Measurements from ENCODE around the gene EDAR. TPM values are rescaled to one million over a fixed set of nuclear protein-coding genes. Genes with fewer than 3 reads are reported as not detected.

EDAR gene
- total and polyA plus RNA-seq, 10 of the 15 experiments (the other 5 are each of a cell fraction or from before 2014, with no cell fraction given): 0.04 TPM; not detected in 9

- ChIA-PET POLR2A (no interaction called here), RAD21 (ENCODE audit: unreplicated experiment) (no interaction called here), CTCF (no interaction called here), SMC1A (ENCODE audit: uncharacterized antibody, unreplicated experiment) (interaction anchor here (1.2 kb wide), 1 partner anchor 11 kb away, joined by 3 read pairs; no protein-coding TSS in a partner anchor)
- no TSS peak for BruUV-seq (replicated peaks)
- Histone ChIP-seq H4K20me1 (ENCODE audit: control insufficient read depth, insufficient read depth) (no peaks in the 10 kb centered on the region), H3K79me2 (ENCODE audit: control insufficient read depth, insufficient read depth, low read length) (no peaks in the 10 kb centered on the region), H3K27ac (ENCODE audit: control insufficient read depth, insufficient read depth) (no peak overlapping the region), H3K36me3 (ENCODE audit: control insufficient read depth in 2 of 2, insufficient read depth in 2 of 2, low read length in 1 of 2) (peaks cover 2 to 4% of the 10 kb centered on the region in 2 experiments; a peak in 2 of 4 replicates), H3K27me3 (replicated peaks in 1 of 2; ENCODE audit: control insufficient read depth in 2 of 2, insufficient read depth in 2 of 2, low read length in 1 of 2) (no peaks in the 10 kb centered on the region), H3K9me3 (replicated peaks; ENCODE audit: control insufficient read depth, insufficient read depth, low read length) (no peaks in the 10 kb centered on the region), H2AFZ (ENCODE audit: control insufficient read depth, low read depth, low read length) (no peak overlapping the region), H3K4me1 (ENCODE audit: control insufficient read depth, insufficient read depth, low read length) (no peaks in the 10 kb centered on the region), H3K9ac (ENCODE audit: control insufficient read depth, insufficient read depth, low read length) (no peak overlapping the region), H3K4me3 (no peak overlapping the region), H3K4me2 (ENCODE audit: control insufficient read depth, insufficient read depth) (no peak overlapping the region)
- WGBS (ENCODE audit: insufficient coverage, insufficient replicate concordance, low lambda C conversion rate, missing lambda C conversion rate): 100% methylated on average over 3 of the region's 3 CpGs
- ATAC-seq (no peak), DNase-seq (ENCODE audit: low read depth, low spot score) (no peak), FAIRE-seq (no peak)
- in situ Hi-C loops (cut with MboI): no loop called here
- intact Hi-C loops (cut with micrococcal nuclease; ENCODE audit: unreplicated experiment): no loop called here
- TF ChIP-seq MLLT1 (IDR thresholded peaks at IDR 0.05) (no peak), SRF (IDR thresholded peaks at IDR 0.05; ENCODE audit: low read depth in 2 of 2, low read length in 2 of 2) (no peak), MAX (IDR thresholded peaks at IDR 0.05; ENCODE audit: low read depth, low read length) (no peak), SIX5 (IDR thresholded peaks at IDR 0.05; ENCODE audit: low read depth, low read length, severe bottlenecking) (no peak), CBFB (IDR thresholded peaks at IDR 0.05; ENCODE audit: low read depth) (no peak), CUX1 (IDR thresholded peaks at IDR 0.05; ENCODE audit: insufficient replicate concordance, low read depth, low read length) (no peak), SMAD5 (IDR thresholded peaks at IDR 0.05; ENCODE audit: low read depth) (no peak), RBBP5 (conservative IDR thresholded peaks at IDR 0.05) (no peak), ZBTB4 (CRISPR knock-in tag; IDR thresholded peaks at IDR 0.05) (no peak), ASH2L (IDR thresholded peaks at IDR 0.05; ENCODE audit: borderline replicate concordance, low read depth) (no peak), PAX8 (IDR thresholded peaks at IDR 0.05) (no peak), IRF5 (IDR thresholded peaks at IDR 0.05; ENCODE audit: borderline replicate concordance) (no peak), ZBED1 (IDR thresholded peaks at IDR 0.05; ENCODE audit: borderline replicate concordance) (no peak), KDM1A (IDR thresholded peaks at IDR 0.05; ENCODE audit: borderline replicate concordance) (no peak)
Observed at GRCh38 chr2:108852375-108852774, 136.6 kb downstream of the EDAR start.
